ENCODE results near the gene DGKI.

DGKI gene

DNA sequence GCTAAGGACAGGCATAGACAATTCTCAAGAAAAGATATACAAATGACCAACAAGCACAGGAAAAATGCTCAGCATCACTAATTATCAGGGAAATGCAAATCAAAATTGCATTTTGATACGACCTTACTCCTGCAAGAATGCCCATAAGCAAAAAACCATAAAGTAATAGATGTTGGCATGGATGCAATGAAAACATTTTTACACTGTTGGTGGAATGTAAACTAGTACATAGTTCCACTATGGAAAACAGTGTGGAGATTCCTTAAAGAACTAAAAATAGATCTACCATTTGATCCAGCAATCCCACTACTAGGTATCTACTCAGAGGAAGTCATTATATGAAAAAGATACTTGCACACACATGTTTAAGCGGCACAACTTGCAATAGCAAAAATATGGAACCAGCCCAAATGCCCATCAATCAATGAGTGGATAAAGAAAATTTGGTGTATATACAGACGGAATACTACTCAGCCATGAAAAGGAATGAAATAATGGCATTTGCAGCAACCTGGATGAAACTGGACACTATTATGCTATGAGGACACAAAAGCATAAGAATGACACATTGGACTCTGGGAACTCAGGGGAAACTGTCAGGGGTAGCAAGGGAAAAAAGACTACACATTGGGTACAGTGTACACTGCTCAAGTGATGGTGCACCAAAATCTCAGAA, 59.3 kb downstream of the DGKI start:
- no peak for DNase-seq (ENCODE audit: low read depth)

- DNase-seq (ENCODE audit: low read depth) = no peak
Observed at GRCh38 chr7:137778511-137778910, 68.3 kb downstream of the DGKI start.

DNA sequence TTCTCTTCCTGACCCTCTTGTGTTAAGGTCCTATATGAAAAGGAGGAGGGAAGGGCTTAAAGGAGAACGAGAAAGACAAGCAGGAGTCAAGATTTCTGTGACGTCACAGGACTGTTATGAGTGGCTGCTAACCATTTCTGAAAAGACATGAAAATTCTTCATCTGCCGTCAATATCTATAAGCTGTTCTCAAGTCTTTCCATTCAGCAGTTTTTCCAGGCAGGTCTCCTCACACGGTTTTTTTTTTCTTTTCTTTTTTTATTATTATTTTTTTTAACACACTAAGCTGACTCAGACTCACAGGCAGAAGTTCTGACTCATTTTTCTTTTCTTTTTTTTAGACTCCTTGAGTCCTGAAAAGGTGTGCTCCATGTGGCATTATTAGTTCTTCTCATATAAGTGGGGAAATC, 72.0 kb downstream of the DGKI start:
- no peak for DNase-seq (ENCODE audit: low read depth)

DNA sequence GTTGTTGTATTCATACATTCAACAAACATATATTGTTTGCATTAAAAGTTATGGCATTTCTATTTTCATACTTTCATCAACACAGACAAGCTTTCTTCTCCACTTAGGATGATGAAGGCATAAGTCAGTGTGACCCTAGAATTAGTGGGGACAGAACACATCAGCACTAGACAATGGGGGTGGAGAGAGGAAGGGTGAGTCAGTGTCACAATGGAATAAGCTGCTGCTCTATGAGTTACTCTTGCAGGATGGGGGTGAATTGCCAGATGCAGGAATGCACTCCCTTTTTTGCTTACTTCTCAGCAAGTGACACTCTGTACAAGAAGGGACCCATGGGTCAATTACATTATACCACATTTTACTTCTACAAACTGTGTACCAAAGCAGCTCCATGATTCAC, 74.0 kb downstream of the DGKI start:
- DNase-seq (ENCODE audit: low read depth) = peak; percentile 58

GRCh38 chr7:137772316-137772715, 74.5 kb downstream of the DGKI start:
- DNase-seq (ENCODE audit: low read depth) = no peak

DNA sequence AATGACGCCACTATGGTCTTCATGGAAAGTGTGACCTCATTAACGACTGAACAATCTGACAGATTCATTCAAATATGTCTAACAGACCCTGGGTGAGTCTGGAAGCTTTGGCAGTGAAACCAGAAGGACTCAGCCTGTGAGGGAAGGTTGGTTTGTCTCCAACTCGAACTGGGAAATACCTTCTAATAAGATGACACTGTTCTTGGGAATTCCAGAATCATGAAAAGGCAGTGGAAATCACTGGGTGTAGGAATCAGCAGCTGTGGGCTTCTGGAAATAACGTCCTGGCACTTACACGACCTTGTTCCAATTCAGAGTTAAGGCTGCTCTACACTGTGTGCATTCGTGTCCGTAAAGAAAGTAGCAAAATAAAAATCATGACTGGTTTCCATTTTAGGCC, 75.1 kb downstream of the DGKI start:
- peak; percentile 85 for DNase-seq (ENCODE audit: low read depth)

DNA sequence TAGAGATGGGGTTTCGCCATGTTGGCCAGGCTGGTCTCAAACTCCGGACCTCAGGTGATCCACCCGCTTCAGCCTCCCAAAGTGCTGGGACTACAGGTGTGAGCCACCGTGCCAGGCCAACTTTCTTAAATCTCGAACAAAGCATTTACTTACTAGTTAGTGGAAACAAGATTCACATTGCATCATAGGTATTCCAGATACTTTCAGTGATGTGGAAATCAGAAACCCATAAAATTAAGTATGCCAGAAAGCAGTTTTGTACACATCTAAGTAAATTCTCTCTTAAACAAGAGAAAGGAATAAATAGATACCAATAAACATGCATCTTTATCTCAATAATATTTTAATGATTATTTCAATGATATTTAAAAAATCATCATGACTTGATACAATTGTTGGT, 75.5 kb downstream of the DGKI start:
- no peak for DNase-seq (ENCODE audit: low read depth)

- DNase-seq (ENCODE audit: low read depth) = no peak
Observed at GRCh38 chr7:137768366-137768765, 78.4 kb downstream of the DGKI start.

DNA sequence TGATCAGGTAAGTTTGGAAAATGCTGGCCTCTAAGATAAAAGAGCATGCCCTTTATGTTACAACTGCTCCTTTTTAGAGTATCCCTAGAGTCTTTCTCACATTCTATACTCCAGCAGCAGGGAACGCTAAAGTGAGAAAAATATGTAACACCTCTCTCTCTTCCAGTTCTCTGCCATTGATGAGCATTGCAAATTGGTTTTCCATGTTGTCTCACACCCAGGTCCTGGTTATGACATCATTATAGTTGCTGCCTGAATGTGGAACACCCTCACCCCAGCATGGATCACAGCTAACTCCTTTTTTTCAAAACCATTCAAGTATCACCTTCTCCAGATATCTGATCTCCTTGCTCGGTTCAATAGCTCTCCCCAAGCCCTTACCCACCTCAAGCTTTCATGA, 84.4 kb downstream of the DGKI start:
- no peak for DNase-seq (ENCODE audit: low read depth)

DNA sequence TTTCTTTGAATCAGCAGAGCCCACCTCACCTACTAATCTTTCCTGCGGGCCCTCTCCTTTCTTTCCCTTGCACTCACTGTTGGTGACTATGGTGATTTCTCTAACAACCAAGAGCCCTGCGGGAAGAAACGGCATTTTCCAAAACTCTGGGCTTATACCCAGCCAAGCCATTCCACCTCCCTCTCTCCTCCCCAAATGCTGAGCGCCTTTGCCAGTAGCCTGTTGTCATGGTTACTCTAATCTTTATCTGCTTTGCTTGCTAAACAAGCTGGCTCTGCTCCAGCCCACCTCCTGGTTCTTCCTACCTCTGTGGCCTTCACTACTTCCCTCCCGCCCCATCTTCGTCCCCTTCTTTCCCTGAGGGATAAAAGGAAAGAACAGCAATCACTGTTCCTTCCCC, 86.7 kb downstream of the DGKI start:
- no peak for DNase-seq (ENCODE audit: low read depth)

DNA sequence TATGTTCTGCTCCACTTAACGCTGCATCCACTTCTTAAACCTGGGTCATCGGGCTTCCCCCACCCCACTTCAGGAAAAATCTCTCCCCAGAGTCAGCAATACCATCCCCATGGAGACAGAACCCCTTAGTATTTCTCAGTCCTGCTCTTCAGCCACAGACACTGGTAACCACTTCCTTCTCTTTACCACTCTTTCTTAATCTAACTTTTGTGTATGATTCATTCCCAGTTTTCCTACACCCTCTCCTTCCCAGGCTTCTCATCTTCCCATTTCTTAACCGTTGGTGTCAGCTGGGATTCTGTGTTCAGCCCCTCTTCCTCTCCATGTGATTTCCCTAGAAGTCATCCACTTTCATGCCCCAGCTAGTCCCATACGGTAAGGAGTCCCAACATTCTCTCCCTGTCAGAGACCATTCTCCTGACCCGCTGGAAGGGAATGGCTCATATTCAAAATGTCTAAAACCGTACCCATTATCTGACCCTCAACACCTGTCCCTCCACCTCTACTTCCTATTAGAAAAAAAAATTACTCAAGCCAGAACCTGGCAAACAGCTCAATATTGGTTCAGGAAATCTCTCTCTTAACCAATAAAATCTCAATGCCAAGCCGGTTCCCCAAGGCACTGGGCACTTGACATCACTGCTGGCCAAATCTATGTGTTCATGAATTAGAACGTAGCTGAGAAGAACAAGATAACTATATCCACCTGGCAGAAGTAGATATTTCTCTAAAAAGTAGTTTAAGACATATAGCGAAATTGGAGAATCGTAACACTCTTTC, 89.4 kb downstream of the DGKI start:
- no peak for DNase-seq (ENCODE audit: low read depth)

GRCh38 chr7:137755846-137756651, 90.7 kb downstream of the DGKI start:
- DNase-seq (ENCODE audit: low read depth) = no peak

- DNase-seq (ENCODE audit: low read depth) = no peak
Observed at GRCh38 chr7:137755427-137755826, 91.3 kb downstream of the DGKI start.

- DNase-seq (ENCODE audit: low read depth) = no peak
Observed at GRCh38 chr7:137753948-137754851, 92.6 kb downstream of the DGKI start.

- no peak for DNase-seq (ENCODE audit: low read depth)
Observed at GRCh38 chr7:137753575-137753947, 93.2 kb downstream of the DGKI start.

DNA sequence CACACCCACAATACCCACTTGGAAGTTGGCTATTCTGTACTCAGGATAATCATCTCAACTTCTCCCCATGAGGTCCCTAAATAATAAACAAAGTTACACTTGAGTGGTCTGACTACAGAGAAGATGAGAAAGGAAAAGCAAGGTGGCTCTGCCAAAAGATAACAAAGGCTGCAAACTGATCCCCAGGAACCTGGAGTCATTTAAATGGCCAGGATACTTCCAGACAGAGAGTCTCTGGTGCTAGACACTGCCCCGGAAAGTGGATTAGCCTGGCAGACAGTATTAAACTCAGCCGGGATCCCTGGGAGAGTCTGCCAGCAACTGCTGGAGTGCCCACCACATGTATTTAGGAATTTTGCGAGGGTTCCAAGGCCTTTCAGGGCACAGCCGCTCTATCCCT, 93.7 kb downstream of the DGKI start:
- no peak for DNase-seq (ENCODE audit: low read depth)

DNA sequence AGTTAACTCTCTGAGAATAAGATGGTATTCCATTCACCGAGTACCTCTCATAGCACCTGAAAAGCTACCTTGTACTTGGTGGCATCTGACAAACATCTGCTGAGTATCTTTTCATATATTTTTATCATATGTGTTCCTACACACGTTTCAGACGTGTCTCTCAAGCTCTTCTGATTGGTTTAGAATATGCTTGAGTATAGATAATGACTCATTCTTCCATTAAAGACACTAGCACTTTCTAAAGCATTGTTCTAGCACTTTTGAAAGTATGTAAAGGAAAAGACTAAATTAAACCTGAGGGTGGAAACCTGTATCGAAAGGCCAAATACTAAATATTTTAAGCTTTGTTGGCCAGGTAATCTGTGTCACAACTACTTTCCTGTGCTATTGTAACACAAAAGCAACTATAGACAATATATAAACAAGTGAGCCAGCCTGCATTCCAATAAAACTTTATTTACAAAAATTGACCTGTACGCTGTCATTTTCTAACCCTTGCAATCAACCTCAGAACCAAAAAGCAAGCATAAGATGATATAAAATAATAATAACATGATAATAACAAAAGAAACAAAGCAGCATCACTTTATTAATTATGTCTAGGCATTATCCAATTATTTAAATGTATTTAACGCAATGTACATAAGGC, 95.3 kb downstream of the DGKI start:
- DNase-seq (ENCODE audit: low read depth) = no peak

DNA sequence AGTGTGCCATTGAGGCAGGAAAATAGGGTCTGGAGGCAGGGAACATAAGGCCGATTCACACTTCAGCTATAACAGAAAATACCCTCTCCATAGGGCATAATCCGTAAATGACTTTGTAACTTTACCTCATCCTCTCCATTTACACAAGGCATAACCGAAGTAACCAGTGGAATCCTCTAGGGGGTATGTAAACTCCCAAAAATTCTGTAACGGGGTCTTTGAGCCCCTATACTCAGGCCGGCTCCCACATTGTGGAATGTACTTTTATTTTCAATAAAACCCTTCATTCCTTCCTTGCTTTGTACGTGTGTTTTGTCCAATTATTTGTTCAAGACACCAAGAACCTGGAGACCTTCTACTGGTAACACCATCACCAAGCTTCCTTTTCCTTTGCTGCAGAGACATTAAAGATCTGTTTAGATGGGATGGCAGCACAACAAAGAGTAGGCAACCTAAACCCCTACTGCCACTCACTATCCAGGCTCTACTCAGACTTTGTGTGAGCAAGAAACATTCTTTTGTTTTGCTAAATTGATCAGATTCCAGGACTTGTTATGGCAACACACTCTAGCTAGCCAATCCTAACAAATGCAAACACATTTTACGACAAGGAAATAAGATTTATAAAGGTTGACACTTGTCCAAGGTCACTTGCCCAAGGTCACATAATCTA, 99.3 kb downstream of the DGKI start:
- no peak for DNase-seq (ENCODE audit: low read depth)

GRCh38 chr7:137743021-137743420, 103.8 kb downstream of the DGKI start:
- DNase-seq (ENCODE audit: low read depth) = no peak

GRCh38 chr7:137742051-137742450, 104.7 kb downstream of the DGKI start:
- DNase-seq (ENCODE audit: low read depth) = no peak

- DNase-seq (ENCODE audit: low read depth) = no peak
Observed at GRCh38 chr7:137741443-137741842, 105.3 kb downstream of the DGKI start.
